Caco-2 (cell line): ENCODE measurements around the gene ELF1. TPM values are rescaled to one million over a fixed set of nuclear protein-coding genes. Genes with fewer than 3 reads are reported as not detected.
A peak's percentile ranks its signal among the peaks of the same experiment; 100 is the strongest.

Experiments used
- BruUV-seq: library from RNA; stranded (reverse); fragments of 400-500 nt; replicated peaks from 2 replicates; lab custom pipeline; 2021; lab: Mats Ljungman, UMichigan
- CTCF ChIA-PET: fragments of 300-600 bp; sonication (Branson Sonifier 250); formaldehyde crosslinking; loops from one replicate; lab custom pipeline; 2022; ENCODE audit warnings: antibody characterized with exemption; lab: Charles Lee
- POLR2A ChIA-PET: fragments of 300-600 bp; sonication (Branson Sonifier 250); formaldehyde crosslinking; loops from one replicate; lab custom pipeline; 2022; ENCODE audit warnings: antibody characterized with exemption; lab: Charles Lee
- DNase-seq, 2 experiments: peaks; one replicate each; pipeline versions ENCODE4 v3.0.0 to v3.0.0-alpha.2; 2020 to 2022
- H3K27me3 ChIP-seq: replicated peaks from 2 replicates; pipeline ENCODE4 v1.6.0; 2011; ENCODE audit warnings: low read length; ENCODE audit not compliant: control insufficient read depth, insufficient read depth
- H3K36me3 ChIP-seq: 2 replicates; pipeline ENCODE4 v1.5.1; 2011; ENCODE audit warnings: low read length; ENCODE audit not compliant: control insufficient read depth, insufficient read depth
- H3K4me1 ChIP-seq: fragments of 250-450 bp; sonication (Bioruptor Pico); 2 replicates; pipeline ENCODE4 v1.5.1; 2020; ENCODE audit warnings: mild to moderate bottlenecking
- H3K4me3 ChIP-seq: 2 replicates; pipeline ENCODE4 v1.5.1; 2011; ENCODE audit warnings: low read depth, mild to moderate bottlenecking, control low read depth, low read length
- H3K9me3 ChIP-seq: fragments of 250-450 bp; sonication (Bioruptor Pico); 2 replicates; pipeline ENCODE4 v1.5.1; 2020; ENCODE audit warnings: mild to moderate bottlenecking, moderate library complexity
- H3K27ac Mint-ChIP-seq: one replicate; pipeline ENCODE4 v1.8.0; 2022; ENCODE audit warnings: mixed read lengths; ENCODE audit not compliant: unreplicated experiment
- H3K27me3 Mint-ChIP-seq: one replicate; pipeline ENCODE4 v1.8.0; 2022; ENCODE audit warnings: mixed read lengths; ENCODE audit not compliant: insufficient read depth, unreplicated experiment
- H3K36me3 Mint-ChIP-seq: one replicate; pipeline ENCODE4 v1.8.0; 2022; ENCODE audit warnings: mild to moderate bottlenecking, mixed read lengths; ENCODE audit not compliant: insufficient read depth, unreplicated experiment
- H3K4me1 Mint-ChIP-seq: one replicate; pipeline ENCODE4 v1.8.0; 2022; ENCODE audit warnings: low read depth, mixed read lengths; ENCODE audit not compliant: unreplicated experiment
- H3K4me3 Mint-ChIP-seq: one replicate; pipeline ENCODE4 v1.8.0; 2022; ENCODE audit warnings: mild to moderate bottlenecking, moderate library complexity, mixed read lengths; ENCODE audit not compliant: unreplicated experiment
- H3K9me3 Mint-ChIP-seq: one replicate; pipeline ENCODE4 v1.8.0; 2022; ENCODE audit warnings: mixed read lengths; ENCODE audit not compliant: unreplicated experiment
- intact Hi-C: fragments of 100-400 bp; cut with micrococcal nuclease; formaldehyde crosslinking; loops from one replicate; pipeline ENCODE4 v1.10.0; 2022; ENCODE audit not compliant: unreplicated experiment
- total RNA-seq: library from RNA; stranded (reverse); gene quantifications from 2 replicates; pipeline ENCODE4 v1.2.3, GENCODE V29; 2022
- TF ChIP-seq, protein P1 (sequence below), 2 experiments: fragments of 200-600 bp in 1 of 2; IDR thresholded peaks; 1 replicate in 1 of 2; 2 replicates in 1 of 2; pipeline versions ENCODE4 v1.5.1 to v1.8.0; 2011 to 2022; ENCODE audit warnings: antibody characterized with exemption in 1 of 2, control low read depth in 1 of 2, inconsistent platforms in 1 of 2, low read depth in 1 of 2, low read length in 1 of 2, mild to moderate bottlenecking in 1 of 2, moderate library complexity in 1 of 2; ENCODE audit not compliant: insufficient read depth in 1 of 2, severe bottlenecking in 1 of 2, unreplicated experiment in 1 of 2

Gene ELF1
- total RNA-seq, 1 experiment from 2014 or later = 116 TPM

DNA sequence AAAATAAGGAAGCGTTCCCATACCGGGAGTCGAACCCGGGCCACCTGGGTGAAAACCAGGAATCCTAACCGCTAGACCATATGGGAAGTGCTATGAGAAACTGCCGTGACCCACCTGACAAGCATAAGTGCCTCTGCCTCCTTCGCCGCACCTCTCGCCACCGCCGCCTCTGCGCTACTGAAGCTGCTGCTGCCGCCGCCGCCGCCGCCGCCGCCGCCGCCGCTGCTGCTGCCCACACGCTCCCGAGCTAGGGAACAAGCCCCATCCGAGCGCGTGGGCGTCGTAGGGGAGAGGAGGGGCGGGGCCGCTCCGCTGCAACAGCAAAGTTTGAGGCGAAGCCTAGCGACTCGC lies 41.6 kb upstream of the ELF1 start:
- intact Hi-C loops = loop anchor here (1.0 kb wide), 2 partner anchors 41 to 66 kb away; partner anchors contain the start of gene ELF1
- CTCF ChIA-PET = interaction anchor here (0.6 to 1.1 kb wide), 3 partner anchors 86 to 272 kb away, joined by 3 to 4 read pairs (median 4); no protein-coding TSS in a partner anchor
- H3K4me1 ChIP-seq = peaks cover 60% of the 10 kb centered on the region

DNA sequence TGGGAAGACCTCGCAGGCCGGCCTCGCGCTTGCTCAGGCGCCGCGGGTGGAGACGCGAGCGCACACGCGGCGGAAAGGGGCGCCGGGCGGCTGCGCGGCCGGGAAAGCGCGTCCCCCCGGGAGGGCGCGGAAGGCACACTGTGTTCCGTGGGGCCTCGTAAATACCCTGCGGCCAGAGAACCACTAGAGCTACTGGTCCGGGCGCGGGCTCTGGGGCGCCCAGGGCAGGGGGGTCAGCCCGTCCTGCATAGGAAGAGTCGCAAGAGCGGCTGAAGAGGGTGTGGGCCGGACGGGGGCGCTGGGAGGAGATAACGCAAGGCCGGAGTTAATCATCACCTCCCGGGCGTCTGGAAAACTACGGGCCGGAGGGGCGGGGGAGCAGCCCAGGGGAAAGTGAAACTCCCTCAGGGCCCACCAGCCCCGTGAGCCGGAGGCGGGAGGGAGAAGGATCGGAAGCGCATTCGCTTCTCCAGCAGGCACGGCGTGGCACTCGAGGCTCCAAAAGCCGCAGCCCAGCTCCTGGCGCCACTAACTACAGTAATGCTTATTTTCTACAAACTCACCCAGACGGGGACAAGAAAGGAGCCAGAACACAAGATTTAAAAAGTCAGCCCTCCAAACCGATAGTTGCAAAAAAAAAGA lies 41.1 kb upstream of the ELF1 start:
- H3K27me3 ChIP-seq = no peaks in the 10 kb centered on the region
- peaks cover 59% of the 10 kb centered on the region for H3K4me1 ChIP-seq
- Mint-ChIP-seq H3K4me3 (peak overlapping the region; percentile 95), H3K4me1 (peaks cover 53% of the 10 kb centered on the region), H3K27ac (peak overlapping the region; percentile 99), H3K27me3 (no peaks in the 10 kb centered on the region), H3K9me3 (no peaks in the 10 kb centered on the region), H3K36me3 (peaks cover 67% of the 10 kb centered on the region)
- DNase-seq = peak; percentile 96 to 97
- H3K9me3 ChIP-seq = no peaks in the 10 kb centered on the region
- intact Hi-C loops = no loop called here
- BruUV-seq = TSS peak; percentile 35
- POLR2A ChIA-PET = interaction anchor here (0.5 to 1.8 kb wide), 2 partner anchors 137 to 139 kb away, joined by 8 to 11 read pairs; no protein-coding TSS in a partner anchor
- CTCF ChIA-PET = interaction anchor here (0.6 to 1.1 kb wide), 3 partner anchors 85 to 271 kb away, joined by 3 to 4 read pairs (median 4); no protein-coding TSS in a partner anchor
- peak overlapping the region; percentile 76 for H3K4me3 ChIP-seq
- TF ChIP-seq, protein P1, sequence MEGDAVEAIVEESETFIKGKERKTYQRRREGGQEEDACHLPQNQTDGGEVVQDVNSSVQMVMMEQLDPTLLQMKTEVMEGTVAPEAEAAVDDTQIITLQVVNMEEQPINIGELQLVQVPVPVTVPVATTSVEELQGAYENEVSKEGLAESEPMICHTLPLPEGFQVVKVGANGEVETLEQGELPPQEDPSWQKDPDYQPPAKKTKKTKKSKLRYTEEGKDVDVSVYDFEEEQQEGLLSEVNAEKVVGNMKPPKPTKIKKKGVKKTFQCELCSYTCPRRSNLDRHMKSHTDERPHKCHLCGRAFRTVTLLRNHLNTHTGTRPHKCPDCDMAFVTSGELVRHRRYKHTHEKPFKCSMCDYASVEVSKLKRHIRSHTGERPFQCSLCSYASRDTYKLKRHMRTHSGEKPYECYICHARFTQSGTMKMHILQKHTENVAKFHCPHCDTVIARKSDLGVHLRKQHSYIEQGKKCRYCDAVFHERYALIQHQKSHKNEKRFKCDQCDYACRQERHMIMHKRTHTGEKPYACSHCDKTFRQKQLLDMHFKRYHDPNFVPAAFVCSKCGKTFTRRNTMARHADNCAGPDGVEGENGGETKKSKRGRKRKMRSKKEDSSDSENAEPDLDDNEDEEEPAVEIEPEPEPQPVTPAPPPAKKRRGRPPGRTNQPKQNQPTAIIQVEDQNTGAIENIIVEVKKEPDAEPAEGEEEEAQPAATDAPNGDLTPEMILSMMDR (IDR thresholded peaks at IDR 0.05; ENCODE audit: insufficient read depth in 1 of 2, low read depth in 1 of 2, low read length in 1 of 2, severe bottlenecking in 1 of 2, unreplicated experiment in 1 of 2) = peak; percentile 22 to 66
- peaks cover 2% of the 10 kb centered on the region; the same call in 1 of the 2 replicates for H3K36me3 ChIP-seq

More for the DNA sequence above, 41.6 kb upstream of the ELF1 start:
- TF ChIP-seq, protein P1 (IDR thresholded peaks at IDR 0.05; ENCODE audit: insufficient read depth in 1 of 2, low read depth in 1 of 2, low read length in 1 of 2, severe bottlenecking in 1 of 2, unreplicated experiment in 1 of 2) = no peak
- peak overlapping the region; percentile 95 for H3K4me3 Mint-ChIP-seq
- no peaks in the 10 kb centered on the region for H3K9me3 ChIP-seq
- no peaks in the 10 kb centered on the region for H3K27me3 Mint-ChIP-seq
- H3K27ac Mint-ChIP-seq = peak overlapping the region; percentile 99
- no TSS peak for BruUV-seq
- no peaks in the 10 kb centered on the region for H3K27me3 ChIP-seq
- peaks cover 2% of the 10 kb centered on the region; the same call in 1 of the 2 replicates for H3K36me3 ChIP-seq
- DNase-seq = peak; percentile 77 to 81
- no peaks in the 10 kb centered on the region for H3K9me3 Mint-ChIP-seq
- peaks cover 48% of the 10 kb centered on the region for H3K4me1 Mint-ChIP-seq
- peaks cover 64% of the 10 kb centered on the region for H3K36me3 Mint-ChIP-seq
- POLR2A ChIA-PET = interaction anchor here (0.6 to 1.8 kb wide), 7 partner anchors 43 to 289 kb away, joined by 3 to 8 read pairs (median 3); partner anchors contain the start of gene KBTBD7
- peak overlapping the region; percentile 76 for H3K4me3 ChIP-seq

DNA sequence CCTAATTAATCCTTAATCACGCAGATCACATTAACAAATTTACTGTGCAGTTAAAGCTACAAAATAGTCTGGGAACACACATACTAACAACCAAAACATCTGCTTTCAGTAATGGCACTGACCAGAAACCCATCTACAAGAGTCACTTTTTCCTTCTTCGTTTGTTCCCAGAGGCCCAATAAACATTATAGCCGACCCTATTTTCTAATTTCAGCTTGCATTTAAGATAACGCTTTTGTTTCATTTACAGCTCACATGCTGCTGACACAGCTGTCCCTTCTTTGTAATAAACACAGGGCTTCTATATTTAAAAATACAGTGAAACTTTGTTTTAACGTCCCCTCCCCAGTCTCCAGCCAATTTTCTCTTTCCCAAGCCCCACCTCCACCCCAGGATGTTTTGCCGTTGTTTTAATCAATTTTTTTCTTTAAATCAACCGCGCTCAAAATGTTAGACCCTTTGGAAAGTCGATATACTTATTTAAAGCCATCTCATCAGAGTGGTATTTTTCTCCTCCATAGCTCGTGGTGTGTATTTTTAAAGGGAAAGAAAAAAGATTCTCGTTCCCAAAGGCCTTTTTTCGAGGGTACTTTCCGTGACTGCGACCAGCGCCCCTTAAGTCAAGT lies 40.5 kb upstream of the ELF1 start:
- Mint-ChIP-seq H3K27ac (peak overlapping the region; percentile 99), H3K27me3 (no peaks in the 10 kb centered on the region), H3K4me1 (peaks cover 53% of the 10 kb centered on the region), H3K9me3 (no peaks in the 10 kb centered on the region), H3K36me3 (peaks cover 69% of the 10 kb centered on the region), H3K4me3 (peak overlapping the region; percentile 95)
- TF ChIP-seq, protein P1 (IDR thresholded peaks at IDR 0.05; ENCODE audit: insufficient read depth in 1 of 2, low read depth in 1 of 2, low read length in 1 of 2, severe bottlenecking in 1 of 2, unreplicated experiment in 1 of 2) = no peak
- Histone ChIP-seq H3K4me3 (peak overlapping the region; percentile 76), H3K4me1 (peaks cover 61% of the 10 kb centered on the region), H3K27me3 (no peaks in the 10 kb centered on the region), H3K9me3 (no peaks in the 10 kb centered on the region), H3K36me3 (peaks cover 2% of the 10 kb centered on the region; the same call in 1 of the 2 replicates)
- DNase-seq = no peak
- ChIA-PET POLR2A (interaction anchor here (0.5 to 1.8 kb wide), 2 partner anchors 137 to 138 kb away, joined by 8 to 11 read pairs; no protein-coding TSS in a partner anchor), CTCF (no interaction called here)
- intact Hi-C loops = no loop called here
- no TSS peak for BruUV-seq
